Stimulated activated CD8-positive, alpha-beta memory T cell treated with anti-CD3 and anti-CD28 coated beads, Interleukin-7, amount 100 ng/mL, for 24 hours (primary cell): ENCODE results near the gene TEX13B.

ENCODE experiments used
- DNase-seq: peaks from one replicate; pipeline ENCODE4 v3.0.0-alpha.2; 2020; ENCODE audit warnings: low read depth

The TEX13B gene

DNA sequence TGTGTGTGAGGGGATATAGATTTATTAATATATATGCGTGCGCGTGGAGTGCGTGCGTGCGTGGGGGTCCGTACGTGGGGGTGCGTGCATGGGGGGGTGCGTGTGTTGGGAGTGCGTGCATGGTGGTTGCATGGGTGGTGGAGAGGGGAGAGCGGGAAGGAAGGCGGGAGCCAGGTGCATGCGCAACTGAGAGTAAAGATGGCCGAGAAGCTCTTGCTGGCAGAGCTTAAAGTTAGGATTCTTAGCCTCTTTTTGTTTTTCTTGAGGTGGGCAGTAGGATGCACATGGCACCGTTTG lies 45.8 kb downstream of the TEX13B start:
- no peak for DNase-seq

DNA sequence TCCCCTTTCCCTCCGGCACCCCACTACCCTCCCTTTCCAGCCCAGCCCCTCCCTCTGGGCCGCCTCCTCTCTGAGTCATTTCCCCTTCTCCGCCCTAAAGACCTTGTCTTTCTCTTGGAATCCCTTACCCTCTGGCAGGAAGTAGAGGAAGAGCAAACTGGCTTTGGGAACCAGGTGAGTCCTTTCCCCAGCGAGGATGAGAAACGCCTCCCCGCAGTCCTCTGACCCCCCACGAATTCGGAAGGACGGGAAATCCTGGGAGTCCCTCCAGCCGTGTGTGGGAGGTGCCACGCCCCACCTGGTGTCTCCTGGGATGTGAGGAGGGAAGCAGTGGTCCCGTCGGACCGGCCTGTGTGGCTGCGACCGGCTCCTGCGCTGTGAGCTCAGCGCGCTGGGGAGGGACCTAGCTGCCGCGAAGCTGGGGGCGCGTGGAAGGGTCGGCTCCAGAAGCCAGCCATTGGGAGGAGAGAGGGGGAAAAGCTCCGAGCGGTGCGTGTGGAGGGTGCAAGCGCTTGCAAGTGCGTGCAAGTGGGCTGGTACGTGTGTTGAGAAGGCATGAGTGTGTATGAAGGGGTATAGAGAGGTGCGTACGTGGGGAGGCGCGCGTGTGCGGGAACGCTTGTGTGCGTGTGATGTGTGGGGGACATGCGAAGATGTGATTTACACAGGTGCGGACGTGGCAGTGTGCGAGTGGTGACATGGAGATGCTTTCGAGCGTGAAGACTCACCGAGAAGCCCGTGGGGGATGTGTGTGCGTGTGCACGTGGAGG lies 46.3 kb downstream of the TEX13B start:
- DNase-seq: no peak

DNA sequence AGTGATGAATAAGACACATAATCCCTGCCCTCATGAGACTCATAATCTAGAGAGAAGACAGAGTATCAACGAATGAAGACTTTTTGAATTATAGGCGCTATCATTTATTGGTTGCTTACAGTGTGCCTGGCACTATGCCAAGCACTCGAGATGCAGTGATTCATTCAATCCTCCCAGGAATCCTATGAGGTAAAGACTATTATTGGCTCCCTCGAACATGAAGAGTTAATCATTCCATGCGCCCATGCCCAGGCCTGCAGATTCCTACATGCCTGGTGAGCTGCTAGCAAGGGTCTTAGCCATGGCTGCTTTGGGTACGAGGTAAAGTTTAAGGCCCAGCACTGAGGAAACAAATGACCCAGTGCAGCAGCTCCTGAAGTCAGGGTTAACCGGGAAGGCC lies 47.0 kb downstream of the TEX13B start:
- DNase-seq: no peak

GRCh38 chrX:107934262-107934661 lies 47.9 kb downstream of the TEX13B start:
- DNase-seq: no peak
